GM12878 (cell line): ENCODE results near the gene LDLR. TPM values are rescaled to one million over a fixed set of nuclear protein-coding genes. Genes with fewer than 3 reads are reported as not detected.

Experiments used
- ATAC-seq: fragments of 200-7000 bp; cut with Tn5 transposase; 3 replicates; pipeline ENCODE4 v1.9.1; 2020; ENCODE audit warnings: mild to moderate bottlenecking, moderate library complexity
- BruUV-seq: library from RNA; stranded (reverse); fragments of 400-500 nt; replicated peaks from 2 replicates; lab custom pipeline; 2021; lab: Mats Ljungman, UMichigan
- CTCF ChIA-PET: fragments of 300-600 bp; sonication (Branson Sonifier 250); formaldehyde crosslinking; extraction: SDS; loops from one replicate; lab custom pipeline; 2021; ENCODE audit warnings: inconsistent platforms; lab: Yijun Ruan, JAX
- POLR2A ChIA-PET: fragments of 350-600 bp; formaldehyde crosslinking; extraction: SDS; loops from one replicate; lab custom pipeline; 2021; ENCODE audit warnings: inconsistent platforms; lab: Charles Lee
- RAD21 ChIA-PET: fragments of 300-600 bp; sonication (Branson Sonifier 250); formaldehyde crosslinking; loops from one replicate; lab custom pipeline; 2023; ENCODE audit warnings: antibody characterized with exemption; ENCODE audit not compliant: unreplicated experiment; lab: Charles Lee
- SMC1A ChIA-PET: fragments of 300-600 bp; sonication (Branson Sonifier 250); formaldehyde crosslinking; loops from one replicate; lab custom pipeline; 2023; ENCODE audit not compliant: unreplicated experiment, uncharacterized antibody; lab: Charles Lee
- DNase-seq: peaks from one replicate; pipeline ENCODE4 v3.0.0-alpha.2; 2011; ENCODE audit warnings: low read depth, low spot score
- FAIRE-seq: peaks from 3 replicates; lab custom pipeline; 2011; peaks lifted over from hg19 to GRCh38; lab: Jason Lieb, UNC
- H2AFZ ChIP-seq: 2 replicates; pipeline ENCODE4 v1.6.0; 2011; ENCODE audit warnings: low read depth, low read length, control low read depth; ENCODE audit not compliant: control insufficient read depth
- H3K27ac ChIP-seq: 2 replicates; pipeline ENCODE4 v1.5.1; 2011; ENCODE audit warnings: control low read depth; ENCODE audit not compliant: control insufficient read depth, insufficient read depth
- H3K27me3 ChIP-seq, 2 experiments: replicated peaks in 1 of 2; 2 replicates each; pipeline versions ENCODE4 v1.6.0 to v1.6.1; 2011; ENCODE audit warnings: low read length in 1 of 2; ENCODE audit not compliant: control insufficient read depth in 2 of 2, insufficient read depth in 2 of 2
- H3K36me3 ChIP-seq, 2 experiments: 2 replicates each; pipeline ENCODE4 v1.5.1; 2011; ENCODE audit warnings: low read length in 1 of 2; ENCODE audit not compliant: control insufficient read depth in 2 of 2, insufficient read depth in 2 of 2
- H3K4me1 ChIP-seq: 2 replicates; pipeline ENCODE4 v1.6.1; 2011; ENCODE audit warnings: mild to moderate bottlenecking, low read length, moderate library complexity, mixed read lengths; ENCODE audit not compliant: control insufficient read depth, insufficient read depth
- H3K4me2 ChIP-seq: 2 replicates; pipeline ENCODE4 v1.6.0; 2011; ENCODE audit warnings: control low read depth; ENCODE audit not compliant: control insufficient read depth, insufficient read depth
- H3K4me3 ChIP-seq: fragments of 200-600 bp; sonication (generic); 2 replicates; pipeline ENCODE4 v1.5.1; 2016
- H3K79me2 ChIP-seq: 2 replicates; pipeline ENCODE4 v1.6.0; 2011; ENCODE audit warnings: low read length; ENCODE audit not compliant: control insufficient read depth, insufficient read depth
- H3K9ac ChIP-seq: 2 replicates; pipeline ENCODE4 v1.8.0; 2011; ENCODE audit warnings: low read length, control low read depth, mixed read lengths; ENCODE audit not compliant: control insufficient read depth, insufficient read depth
- H3K9me3 ChIP-seq: replicated peaks from 3 replicates; pipeline ENCODE4 v1.5.1; 2011; ENCODE audit warnings: mild to moderate bottlenecking, low read length; ENCODE audit not compliant: control insufficient read depth, insufficient read depth
- H4K20me1 ChIP-seq: 2 replicates; pipeline ENCODE4 v1.6.0; 2011; ENCODE audit not compliant: control insufficient read depth, insufficient read depth
- BHLHE40 ChIP-seq, 2 experiments: fragments of 450-650 bp in 1 of 2; IDR thresholded peaks; 2 replicates each; pipeline ENCODE4 v1.6.1; 2011 to 2017; ENCODE audit warnings: low read depth in 2 of 2, borderline replicate concordance in 1 of 2, improper control_type of control experiment in 1 of 2, low read length in 1 of 2, mild to moderate bottlenecking in 1 of 2
- CREB1 ChIP-seq: IDR thresholded peaks from 2 replicates; pipeline ENCODE4 v1.6.1; 2012; ENCODE audit warnings: low read depth, mild to moderate bottlenecking, inconsistent platforms
- CREM ChIP-seq: IDR thresholded peaks from 2 replicates; pipeline ENCODE4 v1.6.1; 2014; ENCODE audit warnings: antibody characterized with exemption, low read depth
- LARP7 ChIP-seq: fragments of 450-650 bp; IDR thresholded peaks from 2 replicates; pipeline ENCODE4 v1.6.1; 2017; ENCODE audit warnings: mild to moderate bottlenecking
- MEF2B ChIP-seq: fragments of 450-650 bp; IDR thresholded peaks from 2 replicates; pipeline ENCODE4 v1.6.1; 2018; ENCODE audit warnings: mild to moderate bottlenecking, moderate library complexity; ENCODE audit not compliant: partially characterized antibody, poor library complexity, severe bottlenecking
- MLLT1 ChIP-seq: fragments of 450-650 bp; IDR thresholded peaks from 2 replicates; pipeline ENCODE4 v1.6.1; 2016; ENCODE audit warnings: mild to moderate bottlenecking
- POLR2AphosphoS2 ChIP-seq: IDR thresholded peaks from 2 replicates; pipeline ENCODE4 v1.6.1; 2011; ENCODE audit warnings: low read depth, mild to moderate bottlenecking, low read length, improper control_type of control experiment, moderate library complexity
- WGBS: methylation state at CpG from one replicate; pipeline ENCODE4 v1.1.6; 2016; ENCODE audit warnings: low lambda C conversion rate; ENCODE audit not compliant: insufficient replicate concordance, insufficient coverage; ENCODE audit errors: missing lambda C conversion rate; 5-methylcytosine and 5-hydroxymethylcytosine counted together
- in situ Hi-C: fragments of 300-500 bp; cut with MboI; formaldehyde crosslinking; loops from 9 replicates; pipeline ENCODE4 v1.14.3; 2018; ENCODE audit warnings: mixed read lengths
- intact Hi-C: fragments of 100-400 bp; cut with micrococcal nuclease; formaldehyde crosslinking; loops from one replicate; pipeline ENCODE4 v1.14.2; 2022; ENCODE audit not compliant: unreplicated experiment
- polyA plus RNA-seq, 11 experiments: library from polyadenylated mRNA; depleted of rRNA in 4 of 11; unstranded in 6 of 11; stranded (reverse) in 5 of 11; fragments of >200 nt; fragmentation: Nextera tagmentation in 4 of 11; fragmentation: Illumina TruSeq in 1 of 11; extraction: Ambion mirVana in 4 of 11; extraction: Trizol in 1 of 11; gene quantifications; 1 replicate in 1 of 11; 2 replicates in 10 of 11; pipeline versions ENCODE4 v1.2.1 to v1.2.3, GENCODE V29; 2011 to 2016; ENCODE audit warnings: inconsistent platforms in 2 of 11, missing spikeins in 2 of 11, low read depth in 1 of 11
- total RNA-seq, 4 experiments: library from RNA; depleted of rRNA in 3 of 4; stranded (reverse); fragments of >200 nt in 3 of 4; fragmentation: Illumina TruSeq in 1 of 4; extraction: Trizol in 1 of 4; gene quantifications; 2 replicates each; pipeline versions ENCODE4 v1.2.1 to v1.2.3, GENCODE V29; 2013 to 2021
- TF ChIP-seq, protein P1 (sequence below): IDR thresholded peaks from 2 replicates; pipeline ENCODE4 v1.6.1; 2012; ENCODE audit warnings: low read depth, low read length, improper control_type of control experiment
- TF ChIP-seq, protein P2 (sequence below): fragments of 450-650 bp; IDR thresholded peaks from 2 replicates; pipeline ENCODE4 v1.6.1; 2018; ENCODE audit warnings: borderline replicate concordance, mild to moderate bottlenecking; ENCODE audit not compliant: partially characterized antibody
- TF ChIP-seq, protein P3 (sequence below), 3 experiments: IDR thresholded peaks in 2 of 3; conservative IDR thresholded peaks in 1 of 3; 2 replicates each; pipeline ENCODE4 v1.5.1; 2011; ENCODE audit warnings: low read depth in 3 of 3, low read length in 3 of 3, mild to moderate bottlenecking in 3 of 3, control low read depth in 2 of 3, moderate library complexity in 2 of 3, inconsistent platforms in 1 of 3, mixed read lengths in 1 of 3; ENCODE audit not compliant: control insufficient read depth in 2 of 3, insufficient read depth in 1 of 3; ENCODE audit errors: extremely low read depth in 1 of 3
- TF ChIP-seq, protein P4 (sequence below): fragments of 450-650 bp; IDR thresholded peaks from 2 replicates; pipeline ENCODE4 v1.6.1; 2017; ENCODE audit warnings: mild to moderate bottlenecking

Gene LDLR
- total and polyA plus RNA-seq, 10 of the 15 experiments (the other 5 are each of a cell fraction or from before 2014, with no cell fraction given), result 11.3 to 59.2 (median 27.3) TPM

DNA sequence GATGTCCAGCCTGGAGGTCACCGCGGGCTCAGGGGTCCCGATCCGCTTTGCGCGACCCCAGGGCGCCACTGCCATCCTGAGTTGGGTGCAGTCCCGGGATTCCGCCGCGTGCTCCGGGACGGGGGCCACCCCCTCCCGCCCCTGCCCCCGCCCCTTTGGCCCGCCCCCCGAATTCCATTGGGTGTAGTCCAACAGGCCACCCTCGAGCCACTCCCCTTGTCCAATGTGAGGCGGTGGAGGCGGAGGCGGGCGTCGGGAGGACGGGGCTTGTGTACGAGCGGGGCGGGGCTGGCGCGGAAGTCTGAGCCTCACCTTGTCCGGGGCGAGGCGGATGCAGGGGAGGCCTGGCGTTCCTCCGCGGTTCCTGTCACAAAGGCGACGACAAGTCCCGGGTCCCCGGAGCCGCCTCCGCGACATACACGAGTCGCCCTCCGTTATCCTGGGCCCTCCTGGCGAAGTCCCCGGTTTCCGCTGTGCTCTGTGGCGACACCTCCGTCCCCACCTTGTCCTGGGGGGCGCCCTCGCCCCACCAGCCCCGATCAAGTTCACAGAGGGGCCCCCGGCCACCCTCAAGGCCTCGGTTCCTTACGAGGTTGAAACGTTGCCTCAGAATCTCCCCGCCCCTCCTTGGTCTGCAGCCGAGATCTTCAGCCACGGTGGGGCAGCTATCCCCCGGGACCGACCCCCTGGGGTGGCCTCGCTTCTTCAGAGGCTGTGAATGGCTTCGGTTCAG is 1.2 kb downstream of the LDLR start:
- 1% methylated on average over 51 of the region's 64 CpGs for WGBS
- H3K27ac ChIP-seq, result peak overlapping the region; percentile 91
- TF ChIP-seq, protein P1, sequence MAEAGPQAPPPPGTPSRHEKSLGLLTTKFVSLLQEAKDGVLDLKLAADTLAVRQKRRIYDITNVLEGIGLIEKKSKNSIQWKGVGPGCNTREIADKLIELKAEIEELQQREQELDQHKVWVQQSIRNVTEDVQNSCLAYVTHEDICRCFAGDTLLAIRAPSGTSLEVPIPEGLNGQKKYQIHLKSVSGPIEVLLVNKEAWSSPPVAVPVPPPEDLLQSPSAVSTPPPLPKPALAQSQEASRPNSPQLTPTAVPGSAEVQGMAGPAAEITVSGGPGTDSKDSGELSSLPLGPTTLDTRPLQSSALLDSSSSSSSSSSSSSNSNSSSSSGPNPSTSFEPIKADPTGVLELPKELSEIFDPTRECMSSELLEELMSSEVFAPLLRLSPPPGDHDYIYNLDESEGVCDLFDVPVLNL, result no peak
- peak in 1 of 2 experiments; percentile 70; a peak in 1 of 4 replicates for TF ChIP-seq BHLHE40 (IDR thresholded peaks at IDR 0.05; ENCODE audit: borderline replicate concordance in 1 of 2, low read depth in 2 of 2, low read length in 1 of 2)
- peak; percentile 70 for TF ChIP-seq POLR2AphosphoS2
- peak; percentile 54; the same call in 1 of the 2 replicates for TF ChIP-seq CREB1
- TF ChIP-seq LARP7, result peak; percentile 39; the same call in 1 of the 2 replicates
- TF ChIP-seq MLLT1, result no peak; the same call in 1 of the 2 replicates
- 0 out of 2 replicates have a peak, but pooled peaks have one; percentile 11 for TF ChIP-seq CREM
- TF ChIP-seq, protein P2, sequence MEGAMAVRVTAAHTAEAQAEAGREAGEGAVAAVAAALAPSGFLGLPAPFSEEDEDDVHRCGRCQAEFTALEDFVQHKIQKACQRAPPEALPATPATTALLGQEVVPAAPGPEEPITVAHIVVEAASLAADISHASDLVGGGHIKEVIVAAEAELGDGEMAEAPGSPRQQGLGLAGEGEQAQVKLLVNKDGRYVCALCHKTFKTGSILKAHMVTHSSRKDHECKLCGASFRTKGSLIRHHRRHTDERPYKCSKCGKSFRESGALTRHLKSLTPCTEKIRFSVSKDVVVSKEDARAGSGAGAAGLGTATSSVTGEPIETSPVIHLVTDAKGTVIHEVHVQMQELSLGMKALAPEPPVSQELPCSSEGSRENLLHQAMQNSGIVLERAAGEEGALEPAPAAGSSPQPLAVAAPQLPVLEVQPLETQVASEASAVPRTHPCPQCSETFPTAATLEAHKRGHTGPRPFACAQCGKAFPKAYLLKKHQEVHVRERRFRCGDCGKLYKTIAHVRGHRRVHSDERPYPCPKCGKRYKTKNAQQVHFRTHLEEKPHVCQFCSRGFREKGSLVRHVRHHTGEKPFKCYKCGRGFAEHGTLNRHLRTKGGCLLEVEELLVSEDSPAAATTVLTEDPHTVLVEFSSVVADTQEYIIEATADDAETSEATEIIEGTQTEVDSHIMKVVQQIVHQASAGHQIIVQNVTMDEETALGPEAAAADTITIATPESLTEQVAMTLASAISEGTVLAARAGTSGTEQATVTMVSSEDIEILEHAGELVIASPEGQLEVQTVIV, result peak; percentile 69
- TF ChIP-seq, protein P3, sequence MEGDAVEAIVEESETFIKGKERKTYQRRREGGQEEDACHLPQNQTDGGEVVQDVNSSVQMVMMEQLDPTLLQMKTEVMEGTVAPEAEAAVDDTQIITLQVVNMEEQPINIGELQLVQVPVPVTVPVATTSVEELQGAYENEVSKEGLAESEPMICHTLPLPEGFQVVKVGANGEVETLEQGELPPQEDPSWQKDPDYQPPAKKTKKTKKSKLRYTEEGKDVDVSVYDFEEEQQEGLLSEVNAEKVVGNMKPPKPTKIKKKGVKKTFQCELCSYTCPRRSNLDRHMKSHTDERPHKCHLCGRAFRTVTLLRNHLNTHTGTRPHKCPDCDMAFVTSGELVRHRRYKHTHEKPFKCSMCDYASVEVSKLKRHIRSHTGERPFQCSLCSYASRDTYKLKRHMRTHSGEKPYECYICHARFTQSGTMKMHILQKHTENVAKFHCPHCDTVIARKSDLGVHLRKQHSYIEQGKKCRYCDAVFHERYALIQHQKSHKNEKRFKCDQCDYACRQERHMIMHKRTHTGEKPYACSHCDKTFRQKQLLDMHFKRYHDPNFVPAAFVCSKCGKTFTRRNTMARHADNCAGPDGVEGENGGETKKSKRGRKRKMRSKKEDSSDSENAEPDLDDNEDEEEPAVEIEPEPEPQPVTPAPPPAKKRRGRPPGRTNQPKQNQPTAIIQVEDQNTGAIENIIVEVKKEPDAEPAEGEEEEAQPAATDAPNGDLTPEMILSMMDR (IDR thresholded peaks at IDR 0.05 in 2 of 3, conservative IDR thresholded peaks at IDR 0.05 in 1 of 3; ENCODE audit: control insufficient read depth in 2 of 3, extremely low read depth in 1 of 3, insufficient read depth in 1 of 3, low read depth in 3 of 3, low read length in 3 of 3), result peak in 2 of 3 experiments; percentile 12 to 16; a peak in 1 of 6 replicates
- TF ChIP-seq, protein P4, sequence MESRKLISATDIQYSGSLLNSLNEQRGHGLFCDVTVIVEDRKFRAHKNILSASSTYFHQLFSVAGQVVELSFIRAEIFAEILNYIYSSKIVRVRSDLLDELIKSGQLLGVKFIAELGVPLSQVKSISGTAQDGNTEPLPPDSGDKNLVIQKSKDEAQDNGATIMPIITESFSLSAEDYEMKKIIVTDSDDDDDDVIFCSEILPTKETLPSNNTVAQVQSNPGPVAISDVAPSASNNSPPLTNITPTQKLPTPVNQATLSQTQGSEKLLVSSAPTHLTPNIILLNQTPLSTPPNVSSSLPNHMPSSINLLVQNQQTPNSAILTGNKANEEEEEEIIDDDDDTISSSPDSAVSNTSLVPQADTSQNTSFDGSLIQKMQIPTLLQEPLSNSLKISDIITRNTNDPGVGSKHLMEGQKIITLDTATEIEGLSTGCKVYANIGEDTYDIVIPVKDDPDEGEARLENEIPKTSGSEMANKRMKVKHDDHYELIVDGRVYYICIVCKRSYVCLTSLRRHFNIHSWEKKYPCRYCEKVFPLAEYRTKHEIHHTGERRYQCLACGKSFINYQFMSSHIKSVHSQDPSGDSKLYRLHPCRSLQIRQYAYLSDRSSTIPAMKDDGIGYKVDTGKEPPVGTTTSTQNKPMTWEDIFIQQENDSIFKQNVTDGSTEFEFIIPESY, result no peak
- TF ChIP-seq MEF2B, result peak; percentile 90

More for the DNA sequence above, 1.2 kb downstream of the LDLR start:
- in situ Hi-C loops (no loop called here), intact Hi-C loops (loop anchor here (5.0 to 10.0 kb wide), 3 partner anchors 213 to 1694 kb away; partner anchors contain the start of gene DNM2)
- ChIA-PET CTCF (interaction anchor here (1.2 to 2.4 kb wide), 3 partner anchors 55 to 148 kb away, joined by 3 to 10 read pairs (median 4); no protein-coding TSS in a partner anchor), RAD21 (interaction anchor here (0.6 to 2.9 kb wide), 4 partner anchors 54 to 217 kb away, joined by 3 to 15 read pairs (median 6); no protein-coding TSS in a partner anchor), SMC1A (interaction anchor here (0.7 to 3.3 kb wide), 4 partner anchors 10 to 285 kb away, joined by 3 to 13 read pairs (median 4); no protein-coding TSS in a partner anchor), POLR2A (interaction anchor here (0.5 to 2.5 kb wide), 7 partner anchors 49 to 218 kb away, joined by 3 to 10 read pairs (median 3); no protein-coding TSS in a partner anchor)
- DNase-seq (peak; percentile 76), FAIRE-seq (peak; percentile 35), ATAC-seq (peak; percentile 88)
- Histone ChIP-seq H3K9ac (peak overlapping the region; percentile 91), H2AFZ (peak overlapping the region; percentile 24; the same call in 1 of the 2 replicates), H3K4me1 (peaks cover 36% of the 10 kb centered on the region), H3K9me3 (no peaks in the 10 kb centered on the region), H4K20me1 (no peaks in the 10 kb centered on the region; the same call in 1 of the 2 replicates), H3K27me3 (no peaks in the 10 kb centered on the region), H3K4me2 (peak overlapping the region; percentile 100), H3K36me3 (peaks cover 0 to 9% of the 10 kb centered on the region in 2 experiments; a peak in 1 of 4 replicates), H3K79me2 (peaks cover 55% of the 10 kb centered on the region), H3K4me3 (peak overlapping the region; percentile 97)
- no TSS peak for BruUV-seq
